ENCODE results near the gene LOXL4.

LOXL4 gene

GRCh38 chr10:98286419-98286818 lies 18.4 kb upstream of the LOXL4 start:
- DNase-seq (ENCODE audit: low read depth), result no peak
- no peak overlapping the region for H3K4me3 ChIP-seq (ENCODE audit: low read length)
- TF ChIP-seq CTCF (conservative IDR thresholded peaks at IDR 0.05; ENCODE audit: low read length), result no peak

GRCh38 chr10:98285416-98285815 lies 17.4 kb upstream of the LOXL4 start:
- TF ChIP-seq CTCF (conservative IDR thresholded peaks at IDR 0.05; ENCODE audit: low read length), result no peak
- no peak for DNase-seq (ENCODE audit: low read depth)
- no peak overlapping the region for H3K4me3 ChIP-seq (ENCODE audit: low read length)

GRCh38 chr10:98276311-98276710 lies 8.3 kb upstream of the LOXL4 start:
- DNase-seq (ENCODE audit: low read depth), result no peak
- H3K4me3 ChIP-seq (ENCODE audit: low read length), result no peak overlapping the region
- TF ChIP-seq CTCF (conservative IDR thresholded peaks at IDR 0.05; ENCODE audit: low read length), result no peak

GRCh38 chr10:98274562-98274961 lies 6.6 kb upstream of the LOXL4 start:
- no peak overlapping the region for H3K4me3 ChIP-seq (ENCODE audit: low read length)
- no peak for DNase-seq (ENCODE audit: low read depth)
- TF ChIP-seq CTCF (conservative IDR thresholded peaks at IDR 0.05; ENCODE audit: low read length), result no peak

GRCh38 chr10:98273057-98273850 lies 5.3 kb upstream of the LOXL4 start:
- no peak for DNase-seq (ENCODE audit: low read depth)
- no peak overlapping the region for H3K4me3 ChIP-seq (ENCODE audit: low read length)
- TF ChIP-seq CTCF (conservative IDR thresholded peaks at IDR 0.05; ENCODE audit: low read length), result no peak

GRCh38 chr10:98272656-98273055 lies 4.7 kb upstream of the LOXL4 start:
- no peak for DNase-seq (ENCODE audit: low read depth)
- TF ChIP-seq CTCF (conservative IDR thresholded peaks at IDR 0.05; ENCODE audit: low read length), result no peak
- no peak overlapping the region for H3K4me3 ChIP-seq (ENCODE audit: low read length)

GRCh38 chr10:98272245-98272644 lies 4.3 kb upstream of the LOXL4 start:
- H3K4me3 ChIP-seq (ENCODE audit: low read length), result no peak overlapping the region
- no peak for TF ChIP-seq CTCF (conservative IDR thresholded peaks at IDR 0.05; ENCODE audit: low read length)
- DNase-seq (ENCODE audit: low read depth), result no peak

All from AG10803 (cell line).